DOHH2 (cell line): ENCODE data around the gene CCDC195.

Experiments used
- H3F3A ChIP-seq: fragments of 200-600 bp; sonication (generic), shearing (Covaris generic); 2 replicates; pipeline ENCODE4 v1.6.0; 2016; ENCODE audit warnings: antibody characterized with exemption, mild to moderate bottlenecking; ENCODE audit not compliant: control insufficient read depth, insufficient read depth
- H3K27ac ChIP-seq: fragments of 200-600 bp; sonication (generic); 2 replicates; pipeline ENCODE4 v1.5.1; 2014; ENCODE audit warnings: low read depth, mild to moderate bottlenecking, low read length, moderate library complexity
- H3K27me3 ChIP-seq: fragments of 200-600 bp; sonication (generic); 2 replicates; pipeline ENCODE4 v1.6.1; 2014; ENCODE audit warnings: mild to moderate bottlenecking, low read length, mixed read lengths; ENCODE audit not compliant: control insufficient read depth
- H3K36me3 ChIP-seq: fragments of 200-600 bp; sonication (generic); 2 replicates; pipeline ENCODE4 v1.6.1; 2014; ENCODE audit warnings: mild to moderate bottlenecking, low read length, moderate library complexity, mixed read lengths; ENCODE audit not compliant: control insufficient read depth
- H3K4me1 ChIP-seq: fragments of 200-600 bp; sonication (generic); 2 replicates; pipeline ENCODE4 v1.6.1; 2014; ENCODE audit warnings: mild to moderate bottlenecking, low read length, mixed read lengths; ENCODE audit not compliant: control insufficient read depth
- H3K4me2 ChIP-seq: fragments of 200-600 bp; sonication (generic); 2 replicates; pipeline ENCODE4 v1.6.0; 2014; ENCODE audit warnings: mild to moderate bottlenecking, low read length, moderate library complexity
- H3K4me3 ChIP-seq: fragments of 200-600 bp; sonication (generic); 2 replicates; pipeline ENCODE4 v1.5.1; 2014; ENCODE audit warnings: mild to moderate bottlenecking, low read length, mixed read lengths
- H3K79me2 ChIP-seq: fragments of 200-600 bp; sonication (generic); 2 replicates; pipeline ENCODE4 v1.6.1; 2014; ENCODE audit warnings: mild to moderate bottlenecking, low read length, mixed read lengths; ENCODE audit not compliant: control insufficient read depth
- H3K9me2 ChIP-seq: fragments of 200-600 bp; sonication (generic); replicated peaks from 2 replicates; pipeline ENCODE4 v1.6.1; 2014; ENCODE audit warnings: mild to moderate bottlenecking, low read length, mixed read lengths; ENCODE audit not compliant: control insufficient read depth
- H3K9me3 ChIP-seq: fragments of 200-600 bp; sonication (generic); 2 replicates; pipeline ENCODE4 v1.6.1; 2014; ENCODE audit warnings: antibody characterized with exemption, low read length, mixed read lengths; ENCODE audit not compliant: control insufficient read depth, insufficient read depth
- H4K20me1 ChIP-seq: fragments of 200-600 bp; sonication (generic); 2 replicates; pipeline ENCODE4 v1.6.0; 2014; ENCODE audit warnings: low read depth, mild to moderate bottlenecking, antibody characterized with exemption, low read length, moderate library complexity; ENCODE audit not compliant: control insufficient read depth, insufficient read depth
- EZH2phosphoT487 ChIP-seq: fragments of 200-600 bp; sonication (generic); IDR thresholded peaks from 2 replicates; pipeline ENCODE4 v1.6.1; 2017; ENCODE audit warnings: borderline replicate concordance, mild to moderate bottlenecking, antibody characterized with exemption, low read length, moderate library complexity, mixed read lengths
- TF ChIP-seq, protein P1 (sequence below): fragments of 200-600 bp; sonication (generic); IDR thresholded peaks from one replicate; pipeline ENCODE4 v1.5.1; 2014; ENCODE audit warnings: antibody characterized with exemption, mild to moderate bottlenecking, low read depth, low read length; ENCODE audit not compliant: poor library complexity, severe bottlenecking

The CCDC195 gene

DNA sequence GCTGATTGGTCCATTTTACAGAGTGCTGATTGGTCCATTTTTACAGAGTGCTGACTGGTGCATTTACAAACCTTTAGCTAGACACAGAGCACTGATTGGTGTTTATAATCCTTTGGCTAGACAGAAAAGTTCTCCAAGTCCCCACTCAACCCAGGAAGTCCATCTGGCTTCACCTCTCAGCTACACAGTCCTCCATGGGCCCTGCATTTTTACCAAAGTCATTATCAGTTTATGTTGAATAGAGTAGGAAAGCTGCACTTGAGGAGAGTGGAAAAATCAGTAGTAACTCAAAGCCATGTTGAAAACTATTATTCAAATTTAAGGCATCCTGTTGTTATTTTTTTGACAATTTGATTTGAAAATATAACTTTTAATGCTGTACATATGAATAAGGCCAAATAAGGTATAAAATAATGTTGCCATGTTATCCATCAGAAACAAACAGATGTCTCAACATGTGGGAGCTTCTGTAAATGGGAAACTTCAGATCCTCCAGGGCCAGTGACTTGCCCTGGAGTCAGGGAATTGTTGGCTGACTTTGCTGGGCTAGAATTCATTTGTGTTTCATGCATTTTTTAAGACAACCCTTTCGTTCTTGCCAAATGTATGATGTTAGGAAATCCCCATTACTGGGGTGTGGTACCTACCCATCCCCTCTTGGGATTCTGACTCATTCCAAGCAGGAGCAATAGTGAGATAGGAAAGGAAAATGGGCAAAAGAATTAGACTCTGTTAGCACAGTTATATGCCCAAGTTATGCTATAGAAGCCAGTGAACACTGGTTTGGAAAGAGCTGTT is 37.8 kb upstream of the CCDC195 start:
- Histone ChIP-seq H3K9me2 (no peaks in the 10 kb centered on the region), H3K4me3 (no peak overlapping the region), H3K4me2 (no peak overlapping the region), H3K36me3 (0 out of 2 replicates have a peak, but pooled peaks cover 2% of the 10 kb centered on the region), H3K79me2 (no peaks in the 10 kb centered on the region), H3K27me3 (no peaks in the 10 kb centered on the region), H4K20me1 (no peaks in the 10 kb centered on the region), H3K4me1 (peaks cover 12% of the 10 kb centered on the region), H3F3A (no peaks in the 10 kb centered on the region), H3K27ac (no peak overlapping the region), H3K9me3 (peaks cover 15% of the 10 kb centered on the region)
- TF ChIP-seq EZH2phosphoT487: no peak
- TF ChIP-seq, protein P1, sequence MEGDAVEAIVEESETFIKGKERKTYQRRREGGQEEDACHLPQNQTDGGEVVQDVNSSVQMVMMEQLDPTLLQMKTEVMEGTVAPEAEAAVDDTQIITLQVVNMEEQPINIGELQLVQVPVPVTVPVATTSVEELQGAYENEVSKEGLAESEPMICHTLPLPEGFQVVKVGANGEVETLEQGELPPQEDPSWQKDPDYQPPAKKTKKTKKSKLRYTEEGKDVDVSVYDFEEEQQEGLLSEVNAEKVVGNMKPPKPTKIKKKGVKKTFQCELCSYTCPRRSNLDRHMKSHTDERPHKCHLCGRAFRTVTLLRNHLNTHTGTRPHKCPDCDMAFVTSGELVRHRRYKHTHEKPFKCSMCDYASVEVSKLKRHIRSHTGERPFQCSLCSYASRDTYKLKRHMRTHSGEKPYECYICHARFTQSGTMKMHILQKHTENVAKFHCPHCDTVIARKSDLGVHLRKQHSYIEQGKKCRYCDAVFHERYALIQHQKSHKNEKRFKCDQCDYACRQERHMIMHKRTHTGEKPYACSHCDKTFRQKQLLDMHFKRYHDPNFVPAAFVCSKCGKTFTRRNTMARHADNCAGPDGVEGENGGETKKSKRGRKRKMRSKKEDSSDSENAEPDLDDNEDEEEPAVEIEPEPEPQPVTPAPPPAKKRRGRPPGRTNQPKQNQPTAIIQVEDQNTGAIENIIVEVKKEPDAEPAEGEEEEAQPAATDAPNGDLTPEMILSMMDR: no peak

DNA sequence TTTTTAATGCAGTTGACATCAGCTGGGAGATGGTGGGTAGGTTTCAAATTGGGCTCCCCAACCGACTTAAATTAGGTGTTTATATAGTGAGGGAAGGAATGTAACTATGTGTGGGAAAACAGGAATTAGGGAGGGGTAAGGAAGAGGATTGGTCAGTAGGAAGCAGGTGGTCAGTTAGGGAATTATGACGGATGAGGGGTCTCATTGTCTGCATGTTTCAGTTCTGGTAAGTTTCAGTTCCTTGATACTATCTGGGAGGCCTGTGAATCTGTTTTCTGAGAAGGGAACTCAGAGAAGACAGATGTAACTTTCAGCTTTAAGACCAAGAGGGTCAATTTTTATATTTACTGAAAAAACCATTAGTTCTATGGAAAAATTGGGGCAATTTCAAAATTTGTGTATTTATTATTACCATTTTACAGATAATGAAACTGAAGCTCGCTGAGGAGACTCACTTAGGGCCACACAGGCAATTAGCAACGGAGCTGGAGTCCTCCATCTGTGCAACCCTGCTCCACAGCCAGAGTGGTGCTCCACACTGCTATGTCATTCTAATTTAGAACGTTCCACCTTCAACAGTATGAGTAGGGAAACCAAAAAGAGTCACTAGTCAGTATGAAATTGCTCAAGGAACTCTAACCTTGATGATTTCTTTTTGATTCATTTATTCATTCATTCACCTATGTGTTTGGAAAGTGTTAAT is 36.0 kb upstream of the CCDC195 start:
- H3F3A ChIP-seq: no peaks in the 10 kb centered on the region
- 0 out of 2 replicates have a peak overlapping the region, but pooled peaks have one; percentile 4 for H3K4me3 ChIP-seq
- no peaks in the 10 kb centered on the region for H3K9me3 ChIP-seq
- TF ChIP-seq EZH2phosphoT487: no peak
- TF ChIP-seq, protein P1: no peak
- peaks cover 12% of the 10 kb centered on the region for H3K4me1 ChIP-seq
- H3K4me2 ChIP-seq: peak overlapping the region; percentile 26
- no peaks in the 10 kb centered on the region for H3K27me3 ChIP-seq
- 0 out of 2 replicates have a peak, but pooled peaks cover 2% of the 10 kb centered on the region for H3K36me3 ChIP-seq
- no peak overlapping the region for H3K27ac ChIP-seq
- no peaks in the 10 kb centered on the region for H3K9me2 ChIP-seq
- no peaks in the 10 kb centered on the region for H3K79me2 ChIP-seq
- no peaks in the 10 kb centered on the region for H4K20me1 ChIP-seq

DNA sequence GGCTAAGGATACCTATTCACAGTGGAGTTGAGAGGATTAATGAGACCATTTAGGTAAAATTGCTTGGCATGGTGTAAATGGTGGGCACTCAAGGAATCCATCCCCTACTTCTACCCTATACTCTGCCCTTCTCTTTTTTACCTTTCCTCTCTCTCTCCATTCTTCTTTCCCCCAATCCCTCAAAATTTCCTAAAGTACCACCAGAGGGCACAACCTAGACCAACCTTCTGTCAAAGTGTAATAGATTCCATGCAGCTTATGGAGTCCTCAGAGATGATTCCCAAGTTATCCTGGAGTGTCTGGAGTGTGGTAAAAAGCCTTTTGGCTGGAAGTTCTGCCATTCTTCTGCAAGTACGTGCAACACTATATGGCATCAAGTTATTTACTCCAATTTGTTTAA is 33.0 kb upstream of the CCDC195 start:
- H3K36me3 ChIP-seq: 0 out of 2 replicates have a peak, but pooled peaks cover 2% of the 10 kb centered on the region
- H3F3A ChIP-seq: no peaks in the 10 kb centered on the region
- H3K9me2 ChIP-seq: no peaks in the 10 kb centered on the region
- H3K4me2 ChIP-seq: no peak overlapping the region
- no peaks in the 10 kb centered on the region for H3K9me3 ChIP-seq
- no peaks in the 10 kb centered on the region for H3K79me2 ChIP-seq
- H3K27me3 ChIP-seq: no peaks in the 10 kb centered on the region
- H3K4me1 ChIP-seq: peaks cover 12% of the 10 kb centered on the region
- H4K20me1 ChIP-seq: no peaks in the 10 kb centered on the region
- H3K27ac ChIP-seq: no peak overlapping the region
- TF ChIP-seq, protein P1: no peak
- TF ChIP-seq EZH2phosphoT487: no peak
- no peak overlapping the region for H3K4me3 ChIP-seq
